Bone marrow (tissue), 2 donors: ENCODE results near the gene UFSP1.

Experiments used
- DNase-seq, 2 donors: peaks; one replicate each; lab custom pipeline; 2025; lab: John Stamatoyannopoulos, UW

Gene UFSP1

GRCh38 chr7:100882201-100882600, 7.3 kb downstream of the UFSP1 start:
- no peak for DNase-seq

GRCh38 chr7:100881136-100881535, 8.4 kb downstream of the UFSP1 start:
- DNase-seq, result no peak

- no peak for DNase-seq
Observed at GRCh38 chr7:100880645-100881044, 8.9 kb downstream of the UFSP1 start.

DNA sequence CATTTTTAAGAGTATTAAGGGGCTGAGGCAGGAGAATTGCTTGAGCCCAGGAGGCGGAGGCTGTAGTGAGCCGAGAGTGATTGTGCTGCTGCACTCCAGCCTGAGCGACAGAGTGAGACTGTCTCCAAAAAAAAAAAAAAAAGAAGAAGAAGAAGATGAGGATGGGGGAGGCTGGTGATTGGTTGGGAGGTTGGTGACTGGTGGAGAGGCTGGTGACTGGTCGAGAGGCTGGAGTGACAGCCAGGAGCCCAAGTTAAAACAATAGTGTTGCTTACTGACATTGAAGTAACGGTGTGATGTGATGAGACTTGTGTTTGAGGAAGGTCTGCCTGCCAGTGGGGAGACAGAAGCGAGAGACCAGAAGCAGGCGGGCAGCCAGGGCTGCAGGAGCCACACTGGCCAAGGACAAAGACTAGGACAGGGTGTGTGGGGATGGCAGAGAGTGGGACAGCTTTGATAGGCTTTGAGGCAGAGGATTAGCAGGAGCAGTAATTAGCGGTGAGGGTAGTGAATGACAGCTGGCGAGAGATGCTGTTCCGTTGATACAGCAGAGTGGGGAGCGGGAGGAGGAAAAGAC, 9.7 kb downstream of the UFSP1 start:
- DNase-seq, result no peak

DNA sequence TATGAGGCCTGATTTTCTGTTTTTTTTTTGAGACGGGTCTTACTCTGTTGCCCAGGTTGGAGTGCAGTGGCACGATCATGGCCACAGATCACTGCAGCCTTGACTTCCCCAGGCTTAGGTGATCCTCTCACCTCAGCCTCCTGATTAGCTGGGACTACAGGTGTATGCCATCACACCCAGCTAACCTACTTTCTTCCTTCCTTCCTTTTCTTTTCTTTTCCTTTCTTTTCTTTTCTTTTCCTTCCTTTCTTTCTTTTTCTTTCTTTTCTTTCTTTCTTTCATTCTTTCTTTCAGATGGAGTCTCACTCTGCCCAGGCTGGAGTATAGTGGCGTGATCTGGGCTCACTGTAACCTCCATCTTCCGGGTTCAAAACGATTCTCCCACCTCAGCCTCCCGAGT, 10.8 kb downstream of the UFSP1 start:
- DNase-seq, result no peak

GRCh38 chr7:100878013-100878412, 11.5 kb downstream of the UFSP1 start:
- DNase-seq, result no peak

DNA sequence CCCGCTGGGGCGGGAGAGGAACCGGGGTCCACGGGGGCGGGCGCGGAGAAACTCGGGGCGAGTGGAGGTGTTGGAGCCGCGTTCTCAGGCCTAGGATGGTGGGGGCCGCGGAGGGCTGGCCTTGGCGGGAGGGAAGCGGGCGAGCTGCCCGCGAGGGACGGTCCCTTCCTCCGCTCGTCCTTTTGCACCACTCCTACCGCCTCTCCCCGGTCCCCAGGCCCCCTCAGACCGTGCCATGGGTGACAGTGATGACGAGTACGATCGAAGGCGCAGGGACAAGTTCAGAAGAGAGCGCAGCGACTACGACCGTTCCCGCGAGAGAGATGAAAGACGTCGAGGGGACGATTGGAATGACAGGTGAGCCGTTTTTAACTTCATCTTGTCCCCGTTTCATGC, 14.2 kb downstream of the UFSP1 start:
- DNase-seq, result no peak

DNA sequence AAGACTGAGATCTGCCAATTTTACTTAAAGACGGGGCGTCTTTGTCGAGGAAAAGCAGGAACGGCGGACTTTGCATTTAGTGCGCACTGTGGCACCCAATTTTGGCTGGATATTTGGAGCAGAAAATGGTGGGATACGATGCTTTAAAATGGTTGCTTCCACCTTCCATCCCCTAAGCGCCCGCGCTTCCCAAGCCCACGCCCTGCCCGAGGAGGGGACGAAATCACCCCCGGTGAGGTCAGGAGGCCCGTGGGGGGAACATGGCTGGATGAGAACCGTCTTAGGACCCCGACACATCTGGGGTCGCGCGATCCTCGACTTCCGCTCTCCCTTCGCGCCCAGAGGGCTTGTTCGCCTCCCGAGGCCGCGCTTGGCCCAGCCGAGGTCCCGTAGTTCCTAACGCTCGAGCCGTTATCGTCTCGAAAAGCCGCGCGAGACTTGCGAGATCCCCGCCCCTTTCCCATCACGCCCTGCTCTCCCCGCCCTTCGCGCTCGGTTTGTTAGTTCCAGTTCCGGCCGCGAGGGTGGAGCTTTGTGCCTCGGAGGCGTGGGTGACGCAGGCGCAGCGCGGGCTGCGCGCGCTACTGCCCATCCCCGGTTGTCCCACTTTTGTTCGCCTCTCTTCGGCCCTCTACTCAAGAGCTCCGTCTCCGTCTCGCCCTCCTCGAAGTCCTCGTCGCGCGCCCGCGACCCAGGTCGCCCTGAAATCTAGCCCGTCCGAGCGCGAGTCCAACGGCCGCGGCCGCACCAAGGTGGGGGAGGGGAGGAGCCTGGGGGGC, 14.7 kb downstream of the UFSP1 start, which contains the start of gene SRRT:
Gene SRRT, plus strand, starts transcription at position 527 of the 779 bp plus-strand sequence. CDS start 488 bp downstream, outside the sequence.
- peak; percentile 91 to 96 for DNase-seq

DNA sequence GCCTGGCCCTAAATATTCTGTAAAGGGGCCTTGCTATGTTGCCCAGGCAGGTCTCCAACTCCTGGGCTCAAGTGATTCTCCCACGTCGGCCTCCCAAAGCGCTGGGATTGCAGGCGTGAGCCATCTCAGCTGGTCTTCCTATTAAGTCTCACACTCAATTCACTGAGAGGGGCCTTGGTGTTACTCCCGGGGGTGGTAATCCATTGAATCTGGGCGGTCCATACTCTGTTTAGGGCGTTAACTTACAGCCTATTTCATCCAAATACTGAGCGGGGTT, 15.3 kb downstream of the UFSP1 start:
- DNase-seq, result no peak

DNA sequence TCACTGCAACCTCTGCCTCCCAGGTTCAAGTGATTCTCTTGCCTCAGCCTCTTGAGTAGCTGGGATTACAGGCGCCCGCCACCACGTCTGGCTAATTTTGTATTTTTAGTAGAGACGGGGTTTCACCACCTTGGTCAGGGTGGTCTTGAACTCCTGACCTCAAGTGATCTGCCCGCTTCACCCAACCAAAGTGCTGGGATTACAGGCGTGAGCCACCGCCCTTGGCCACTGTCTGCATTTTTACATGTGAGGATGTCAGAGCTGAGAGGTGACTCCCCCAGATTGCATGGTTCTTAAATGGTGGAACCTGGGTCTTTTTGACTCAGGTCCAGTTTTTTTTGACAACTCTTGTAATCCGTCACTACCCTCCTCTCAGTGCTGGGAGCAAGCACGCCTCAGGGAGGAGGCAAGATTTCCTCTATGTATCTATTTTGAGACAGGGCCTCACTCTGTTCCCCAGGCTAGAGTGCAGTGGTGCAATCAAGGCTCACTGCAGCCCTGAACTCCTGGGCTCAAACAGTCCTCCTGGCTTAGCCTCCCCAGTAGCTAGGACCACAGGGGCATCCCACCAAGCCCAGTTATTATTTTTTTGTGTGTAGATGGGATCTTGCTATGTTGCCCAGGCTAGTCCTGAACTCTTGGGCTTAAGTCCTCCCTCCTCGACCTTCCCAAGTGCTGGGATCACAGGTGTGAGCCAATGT, 15.8 kb downstream of the UFSP1 start:
- DNase-seq, result no peak

DNA sequence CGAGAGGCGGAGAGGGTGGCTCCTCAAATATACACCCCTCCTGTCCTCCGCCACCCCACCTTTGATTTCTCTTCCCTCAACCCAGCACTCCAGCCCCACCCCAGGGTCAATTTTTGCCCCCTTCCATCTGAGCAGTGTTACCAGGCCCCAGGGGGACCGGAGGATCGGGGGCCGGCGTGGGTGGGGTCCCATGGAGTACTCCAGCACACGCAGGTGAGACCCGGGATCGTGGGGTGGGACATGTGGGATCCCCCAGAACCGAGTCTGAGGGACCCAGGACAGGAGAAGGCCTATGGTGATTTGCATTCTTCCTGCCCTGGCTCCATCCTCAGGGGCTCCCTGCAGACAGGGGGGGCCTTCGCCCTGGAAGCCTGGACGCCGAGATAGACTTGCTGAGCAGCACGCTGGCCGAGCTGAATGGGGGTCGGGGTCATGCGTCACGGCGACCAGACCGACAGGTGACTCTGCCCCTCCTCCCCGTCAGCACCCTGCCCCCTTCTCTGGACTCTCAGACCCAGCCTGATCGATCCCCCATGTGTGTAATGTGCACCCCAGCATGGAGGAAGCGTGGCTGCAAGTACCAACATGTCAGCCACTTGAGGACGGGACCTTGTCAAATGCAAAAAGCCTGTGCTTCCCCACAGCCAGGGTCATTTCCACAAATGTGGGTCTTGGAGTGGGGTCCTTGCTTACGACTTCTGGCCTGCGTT, 21.6 kb downstream of the UFSP1 start:
- DNase-seq, result no peak

DNA sequence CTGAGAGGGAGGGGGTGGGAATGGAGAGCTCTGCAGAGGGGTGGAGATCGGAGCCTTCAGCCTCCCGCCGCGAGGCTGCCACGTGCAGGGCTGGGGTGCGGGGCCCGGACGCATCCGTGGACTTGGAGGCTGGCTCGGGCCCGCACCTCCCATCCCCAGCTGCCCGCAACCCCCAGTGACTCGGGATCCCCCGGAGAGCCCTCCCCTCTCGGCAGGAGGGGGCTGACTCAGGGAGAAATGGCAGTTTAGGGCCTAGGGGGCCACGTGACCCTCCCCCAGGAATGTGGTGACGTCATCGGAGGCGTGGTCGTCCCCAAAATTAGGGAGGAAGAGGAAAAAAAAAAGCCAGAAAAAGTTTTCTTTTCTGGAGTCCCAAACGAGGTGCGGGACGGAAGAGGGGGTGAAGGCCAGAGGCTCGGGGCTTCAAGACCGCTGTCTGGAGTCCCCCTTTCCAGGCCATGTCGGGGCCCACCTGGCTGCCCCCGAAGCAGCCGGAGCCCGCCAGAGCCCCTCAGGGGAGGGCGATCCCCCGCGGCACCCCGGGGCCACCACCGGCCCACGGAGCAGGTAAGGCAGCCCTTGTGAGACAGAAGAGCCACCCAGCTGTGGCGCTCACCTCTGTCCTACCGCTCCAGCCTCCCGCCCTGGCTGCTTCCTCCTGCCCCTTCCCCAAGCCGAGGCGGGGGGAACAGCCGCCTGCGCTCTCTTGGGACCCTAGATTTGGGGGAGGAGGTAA, 22.3 kb downstream of the UFSP1 start, which contains the start of gene TRIP6:
Gene TRIP6, plus strand, starts transcription at position 348 of the 736 bp plus-strand sequence. Its CDS starts 111 bp downstream, at position 459.
- peak; percentile 31 to 56 for DNase-seq

DNA sequence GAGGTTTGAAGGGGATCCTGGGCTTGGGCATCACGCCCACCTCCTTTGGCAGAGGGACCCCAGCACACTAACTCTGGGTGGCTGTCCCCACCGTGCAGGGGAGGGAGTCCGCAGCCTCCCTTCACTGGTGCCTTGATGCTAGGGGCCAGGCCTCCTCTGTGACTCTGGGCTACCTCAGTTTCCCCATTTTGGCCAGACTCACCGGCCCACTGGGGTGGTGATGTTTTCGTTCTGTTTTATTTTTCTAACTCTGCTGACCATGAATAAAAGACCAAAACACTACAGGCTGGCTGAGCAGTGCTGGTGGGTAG, 22.8 kb downstream of the UFSP1 start:
- DNase-seq, result no peak

GRCh38 chr7:100865938-100866728, 23.4 kb downstream of the UFSP1 start:
- peak; percentile 28 to 56 for DNase-seq

DNA sequence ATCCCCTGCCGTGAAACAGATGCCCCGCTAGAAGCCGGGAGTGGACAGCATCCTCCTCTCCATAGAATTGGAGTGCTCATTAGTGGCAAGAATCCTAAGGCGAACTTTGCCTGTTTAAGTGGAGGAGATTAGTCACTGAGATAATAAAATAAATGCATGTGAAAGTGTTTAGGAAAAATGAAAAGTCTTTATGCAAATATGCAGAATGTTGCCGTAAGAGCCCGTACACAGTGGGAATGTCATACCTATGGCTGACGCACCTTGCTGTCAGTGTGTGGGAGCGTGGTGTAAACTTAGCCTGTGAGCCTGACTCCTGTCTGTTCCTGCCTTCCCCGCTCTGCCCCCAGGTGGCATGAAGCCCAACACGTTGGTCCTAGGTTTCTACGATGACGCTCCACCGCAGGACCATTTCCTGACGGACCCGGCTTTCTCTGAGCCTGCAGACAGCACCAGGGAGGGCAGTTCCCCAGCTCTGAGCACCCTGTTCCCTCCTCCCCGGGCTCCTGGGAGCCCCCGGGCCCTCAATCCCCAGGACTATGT, 24.1 kb downstream of the UFSP1 start:
- DNase-seq, result no peak

DNA sequence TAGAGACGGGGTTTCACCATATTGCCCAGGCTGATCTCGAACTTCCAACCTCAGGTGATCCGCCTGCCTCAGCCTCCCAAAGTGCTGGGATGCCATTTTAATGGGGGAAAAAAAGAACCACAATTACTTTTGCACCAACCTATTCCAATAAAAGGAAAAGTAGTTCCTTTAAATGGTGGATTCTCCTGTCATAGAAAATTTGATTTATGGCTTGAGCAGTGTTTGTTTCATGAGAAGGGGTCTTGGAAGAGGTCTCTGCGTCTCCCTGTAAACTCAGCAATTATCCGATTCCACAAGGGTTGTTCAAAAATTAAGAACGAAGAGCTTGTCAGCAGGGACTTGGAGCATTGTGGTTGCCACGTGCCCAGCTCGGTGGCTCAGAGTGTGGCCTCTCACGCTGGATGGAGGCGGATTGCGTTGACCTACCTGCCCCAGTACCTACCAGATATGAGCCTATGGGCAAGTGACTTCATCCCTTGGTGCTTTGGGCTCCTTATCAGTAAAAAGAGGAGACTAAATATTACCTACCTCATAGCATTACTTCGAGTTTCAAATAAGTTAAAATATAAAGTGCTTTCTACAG, 25.2 kb downstream of the UFSP1 start:
- DNase-seq, result no peak

GRCh38 chr7:100863406-100863950, 26.0 kb downstream of the UFSP1 start:
- DNase-seq, result no peak

GRCh38 chr7:100861616-100861985, 27.9 kb downstream of the UFSP1 start:
- no peak for DNase-seq

DNA sequence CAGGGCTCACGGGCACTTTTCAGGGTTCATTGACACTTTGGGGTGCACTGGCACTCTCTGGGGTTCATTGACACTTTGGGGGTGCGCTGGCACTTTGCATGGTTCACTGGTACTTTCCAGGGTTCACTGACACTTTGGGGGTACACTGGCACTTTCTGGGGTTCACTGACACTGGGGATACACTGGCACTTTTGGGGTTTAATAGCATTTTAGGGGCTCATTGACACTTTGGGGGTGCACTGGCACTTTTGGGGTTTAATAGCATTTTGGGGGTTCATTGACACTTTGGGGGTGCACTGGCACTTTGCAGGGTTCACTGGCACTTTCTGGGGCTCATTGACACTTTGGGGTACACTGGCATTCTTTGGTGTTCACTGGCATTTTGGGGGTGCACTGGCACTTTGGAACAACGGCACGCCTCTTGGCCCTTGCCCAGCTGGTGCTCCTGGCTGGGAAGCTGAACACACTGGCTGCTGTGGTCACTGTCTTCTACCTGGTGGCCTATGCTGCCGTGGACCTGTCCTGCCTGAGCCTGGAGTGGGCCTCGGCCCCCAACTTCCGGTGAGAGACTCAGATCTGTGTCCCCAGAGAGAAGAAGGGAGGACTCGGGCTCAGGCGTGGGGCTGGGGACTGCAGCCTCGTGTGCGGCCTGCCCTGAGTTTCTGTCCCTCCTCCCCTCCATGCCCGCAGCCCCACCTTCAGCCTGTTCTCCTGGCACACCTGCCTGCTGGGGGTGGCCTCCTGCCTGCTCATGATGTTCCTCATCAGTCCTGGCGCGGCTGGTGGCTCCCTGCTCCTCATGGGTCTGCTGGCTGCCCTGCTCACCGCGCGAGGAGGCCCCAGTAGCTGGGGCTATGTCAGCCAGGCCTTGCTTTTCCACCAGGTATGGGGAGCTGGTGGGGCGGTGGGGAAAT, 28.6 kb downstream of the UFSP1 start:
- DNase-seq, result no peak
